ENCODE data around the gene IL16.

Gene IL16

GRCh38 chr15:81277851-81278250 is 81.2 kb downstream of the IL16 start:
- no peak for ATAC-seq

GRCh38 chr15:81278306-81279029 is 81.8 kb downstream of the IL16 start:
- no peak for ATAC-seq

- no peak for ATAC-seq
Measured at GRCh38 chr15:81279621-81280485, 83.2 kb downstream of the IL16 start.

- ATAC-seq = no peak
Measured at GRCh38 chr15:81280696-81281455, 84.2 kb downstream of the IL16 start.

- no peak for ATAC-seq
Measured at GRCh38 chr15:81281456-81281735, 84.7 kb downstream of the IL16 start.

GRCh38 chr15:81281766-81282605 is 85.3 kb downstream of the IL16 start:
- no peak for ATAC-seq

GRCh38 chr15:81282606-81282895 is 85.9 kb downstream of the IL16 start:
- ATAC-seq = no peak

DNA sequence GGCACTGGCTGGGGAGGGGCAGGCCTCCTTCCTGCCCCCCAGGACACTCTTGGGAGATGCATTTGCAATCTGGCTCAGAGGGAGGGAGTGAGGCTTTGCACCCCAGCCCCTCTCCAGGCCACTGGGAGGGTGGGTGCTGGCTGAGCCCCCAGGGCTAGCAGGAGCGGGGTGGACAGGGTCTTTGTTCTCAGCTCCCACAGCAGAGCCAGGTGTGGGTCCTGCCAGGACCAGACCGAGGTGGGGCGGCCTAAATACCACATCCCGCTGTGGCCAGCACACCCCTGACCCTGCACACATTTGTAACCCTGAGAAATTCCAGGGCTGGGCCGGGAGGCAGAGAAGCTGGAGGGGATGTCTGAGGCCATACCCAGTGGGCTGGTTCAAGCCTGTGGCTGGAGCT is 86.2 kb downstream of the IL16 start:
- no peak for ATAC-seq

- no peak for ATAC-seq
Measured at GRCh38 chr15:81284256-81285031, 87.8 kb downstream of the IL16 start.

GRCh38 chr15:81285461-81285860 is 88.8 kb downstream of the IL16 start:
- no peak for ATAC-seq

- peak; percentile 85 to 90 for ATAC-seq
Measured at GRCh38 chr15:81286621-81287121, 90.0 kb downstream of the IL16 start.

GRCh38 chr15:81288040-81288439 is 91.4 kb downstream of the IL16 start:
- ATAC-seq = no peak

- ATAC-seq = no peak
Measured at GRCh38 chr15:81288616-81289015, 91.9 kb downstream of the IL16 start.

DNA sequence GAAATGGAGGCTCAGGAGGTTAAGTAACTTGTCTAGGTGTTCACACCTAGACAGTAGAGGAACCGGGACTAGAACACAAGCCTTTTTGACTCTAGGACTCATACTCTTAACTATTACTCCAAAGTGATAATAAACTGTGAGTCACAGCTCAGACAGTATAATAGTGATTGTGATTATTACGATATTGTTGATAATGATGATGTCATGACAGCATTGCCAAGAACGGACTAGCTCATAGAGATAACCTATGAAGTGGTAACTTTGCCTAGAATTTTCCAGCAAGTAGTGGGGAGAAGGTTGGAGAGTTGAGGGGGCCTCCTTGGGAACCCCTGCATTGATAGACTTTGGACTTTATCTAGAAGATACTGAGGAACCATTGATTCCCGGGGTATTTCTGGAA is 93.2 kb downstream of the IL16 start:
- no peak for ATAC-seq

GRCh38 chr15:81291916-81292522 is 95.3 kb downstream of the IL16 start:
- ATAC-seq = no peak

DNA sequence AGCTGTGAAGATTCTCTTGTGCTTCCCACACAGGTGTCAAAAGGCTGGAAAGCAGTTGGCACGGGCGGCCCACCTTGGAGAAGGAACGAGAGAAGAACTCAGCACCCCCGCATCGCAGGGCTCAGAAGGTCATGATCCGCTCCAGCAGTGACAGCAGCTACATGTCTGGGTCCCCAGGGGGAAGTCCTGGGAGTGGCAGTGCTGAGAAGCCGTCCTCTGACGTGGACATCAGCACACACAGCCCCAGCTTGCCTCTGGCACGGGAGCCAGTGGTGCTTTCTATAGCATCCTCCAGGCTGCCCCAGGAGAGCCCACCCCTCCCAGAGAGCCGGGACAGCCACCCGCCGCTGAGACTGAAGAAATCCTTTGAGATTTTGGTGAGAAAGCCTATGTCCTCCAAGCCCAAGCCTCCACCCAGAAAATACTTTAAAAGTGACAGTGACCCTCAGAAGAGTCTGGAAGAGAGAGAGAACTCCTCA is 95.9 kb downstream of the IL16 start:
- ATAC-seq = peak; percentile 50

DNA sequence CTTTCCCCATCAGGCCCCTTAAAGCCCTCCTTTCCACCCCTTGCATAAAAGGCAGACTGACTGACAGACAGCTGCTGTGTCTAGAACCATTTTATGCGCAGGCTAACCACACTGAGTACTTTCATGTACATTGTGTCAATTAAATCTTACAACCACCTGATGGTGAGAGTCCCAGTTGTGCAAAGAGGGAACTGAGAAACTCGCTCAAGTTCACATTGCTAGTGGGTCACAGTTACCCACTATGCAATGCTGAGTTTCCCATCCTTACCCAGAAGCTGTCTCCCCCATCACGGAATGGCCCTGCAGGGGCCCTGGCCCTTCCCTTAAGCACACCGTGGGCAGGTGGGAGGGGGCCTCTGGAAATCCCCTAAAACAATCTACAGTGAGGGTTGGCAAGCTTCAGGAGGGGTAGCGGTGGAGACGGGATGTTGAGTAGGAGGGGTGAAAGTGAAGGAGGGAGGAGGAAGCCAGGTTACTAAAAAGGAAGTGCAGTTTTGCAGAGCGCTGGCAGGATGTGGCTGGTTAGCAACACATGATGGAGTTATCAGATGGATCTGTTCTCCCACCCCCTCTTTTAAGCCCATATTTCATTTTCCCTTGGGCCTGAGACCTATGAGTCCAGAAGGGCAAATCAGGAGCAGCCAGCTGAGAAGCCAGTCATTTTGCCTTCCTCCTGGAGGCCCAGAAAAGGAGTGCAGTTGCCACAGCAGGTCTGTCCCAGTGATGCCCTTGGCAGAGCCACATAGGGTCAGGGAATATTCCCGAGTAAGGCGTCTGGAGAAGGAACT is 97.2 kb downstream of the IL16 start:
- peak; percentile 61 to 68 for ATAC-seq

GRCh38 chr15:81294516-81294880 is 97.8 kb downstream of the IL16 start:
- ATAC-seq = no peak

GRCh38 chr15:81295486-81296121 is 98.9 kb downstream of the IL16 start:
- no peak for ATAC-seq

GRCh38 chr15:81296186-81296585 is 99.5 kb downstream of the IL16 start:
- ATAC-seq = no peak
